GM18858 (cell line): Measurements from ENCODE around the gene TMEM248.
"Not testable (repeated sequence)": the region's sequence is repeated elsewhere in the genome, so short reads cannot be mapped to it uniquely, and the experiment has no call there.

Experiments
- ATAC-seq: cut with Tn5 transposase; IDR thresholded peaks from one replicate; pipeline ENCODE4 v1.9.1; 2021; ENCODE audit not compliant: unreplicated experiment

The TMEM248 gene

DNA sequence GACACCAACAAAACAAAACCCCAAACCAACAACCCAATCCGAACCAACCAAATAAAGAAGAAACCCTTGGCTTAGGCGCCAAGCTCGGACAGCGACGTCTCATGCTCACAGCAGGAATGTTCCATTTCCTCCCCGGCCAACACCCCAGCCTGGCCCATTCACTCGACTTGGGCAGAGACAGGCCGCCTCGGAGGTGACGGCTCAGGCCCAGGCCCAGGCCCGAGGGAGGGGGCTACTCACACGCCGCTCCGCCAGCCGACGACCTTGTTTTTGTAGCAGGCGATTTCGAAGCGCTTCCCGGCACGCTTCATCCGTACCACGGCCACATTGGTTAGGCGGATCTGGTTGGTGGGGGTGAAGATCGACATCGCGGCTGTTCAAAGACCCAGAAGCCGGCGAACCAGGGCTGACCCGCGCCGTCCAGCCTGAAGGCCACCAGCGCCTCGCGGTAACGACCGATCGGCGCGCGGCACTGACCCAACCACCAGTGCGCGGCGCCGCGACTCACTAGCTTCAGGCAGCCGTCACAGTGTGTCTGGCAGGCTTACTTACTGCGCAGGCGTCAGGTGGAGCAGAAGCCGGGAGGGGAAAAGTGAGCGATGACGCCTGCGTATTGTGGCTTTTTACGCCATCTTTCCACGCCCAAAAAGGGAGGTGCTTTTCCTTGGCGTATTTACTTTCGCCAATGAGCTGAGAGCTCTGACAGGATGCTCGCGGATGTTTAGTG is 74.2 kb downstream of the TMEM248 start, which contains the start of gene SBDS:
Gene SBDS, minus strand, starts transcription at position 537 of the 727 bp plus-strand sequence. Its CDS starts 169 bp downstream, at position 368.
- ATAC-seq = peak; percentile 52

DNA sequence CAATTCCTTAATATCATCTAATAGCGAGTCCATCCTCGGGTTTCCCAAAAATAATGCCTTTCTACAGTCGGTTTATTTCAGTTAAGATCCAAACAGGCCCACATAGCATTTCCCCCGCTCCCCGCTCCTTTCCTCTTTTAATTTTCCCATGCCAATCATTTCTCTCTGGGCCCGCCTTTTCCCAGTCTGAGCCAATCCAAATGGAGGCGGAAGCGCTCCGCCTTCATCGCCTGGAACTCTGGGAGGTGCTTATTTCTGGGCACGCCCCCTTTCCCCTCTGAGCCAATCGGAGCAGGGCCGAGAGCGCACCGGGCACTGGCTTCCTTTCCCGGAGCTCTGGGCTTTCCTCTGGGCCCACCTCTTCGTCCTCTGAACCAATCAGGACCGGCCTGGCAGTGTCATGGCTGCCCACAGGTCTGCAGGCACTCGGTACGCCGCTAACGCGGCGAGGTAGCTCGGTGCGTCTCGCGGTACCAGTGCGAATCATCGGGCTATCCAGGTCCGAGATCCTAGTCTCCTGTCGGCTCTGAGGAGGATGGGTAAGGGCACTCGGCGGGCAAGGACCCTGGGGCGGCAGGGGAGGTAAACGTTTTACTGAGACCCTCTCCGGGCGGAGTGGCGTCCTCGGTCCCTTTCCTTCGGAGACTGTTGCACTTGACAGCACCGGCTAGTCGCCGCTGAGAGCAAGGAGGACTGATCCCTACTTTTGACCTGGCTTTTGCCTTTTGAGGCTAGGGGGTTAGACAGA is 75.6 kb downstream of the TMEM248 start, which contains the start of gene TYW1:
Gene TYW1, plus strand, starts transcription at position 390 of the 748 bp plus-strand sequence. Its CDS starts 146 bp downstream, at position 536.
- peak; percentile 83 for ATAC-seq

DNA sequence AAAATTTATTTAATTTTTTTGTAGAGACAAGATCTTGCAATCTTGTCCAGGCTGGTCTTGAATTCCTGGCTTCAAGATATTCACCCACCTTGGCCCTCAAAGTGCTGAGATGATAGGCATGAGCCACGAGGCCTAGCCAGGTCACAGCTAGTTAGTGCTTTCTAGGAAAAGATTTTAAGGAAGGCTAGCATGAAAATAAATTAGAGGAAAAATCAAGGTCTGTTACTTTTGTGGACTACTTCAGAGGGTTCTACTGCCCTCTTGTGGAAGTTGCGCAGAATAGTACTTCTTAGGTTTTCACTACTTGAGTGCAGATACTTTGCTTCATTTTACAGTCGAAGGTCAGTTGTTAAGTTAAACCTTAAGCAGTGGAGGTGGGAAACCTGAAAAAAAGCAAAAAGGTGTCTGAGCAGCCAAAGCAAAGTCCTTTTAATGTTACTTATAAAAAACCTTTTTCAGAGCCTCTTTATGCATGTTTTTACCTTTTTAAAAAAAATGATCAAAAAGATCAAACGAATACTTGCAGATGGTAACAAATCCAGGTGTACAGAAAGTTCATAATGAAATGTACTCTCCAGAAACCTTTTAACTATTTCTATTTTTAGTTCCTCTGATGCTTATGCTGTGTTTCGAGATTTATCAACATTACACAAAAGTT is 79.7 kb downstream of the TMEM248 start:
- ATAC-seq = not testable (repeated sequence)

DNA sequence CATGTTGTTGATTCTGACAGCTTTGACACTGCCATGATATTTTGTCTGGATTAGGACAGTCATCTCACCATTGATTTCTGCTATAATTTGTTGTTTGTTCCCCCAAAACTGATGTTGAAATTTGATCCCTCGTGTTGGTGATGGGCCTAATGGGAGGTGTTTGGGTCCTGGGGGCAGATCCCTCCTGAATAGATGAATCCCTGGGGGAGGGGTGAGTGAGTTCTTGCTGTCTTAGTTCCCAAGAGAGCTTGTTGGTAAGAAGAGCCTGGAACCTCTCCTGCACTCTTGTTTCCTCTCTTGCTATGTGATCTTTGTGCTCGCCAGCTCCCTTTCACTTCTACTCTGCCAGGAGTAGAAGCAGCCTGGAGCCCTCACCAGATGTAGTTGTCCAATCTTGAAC is 83.1 kb downstream of the TMEM248 start:
- not testable (repeated sequence) for ATAC-seq

DNA sequence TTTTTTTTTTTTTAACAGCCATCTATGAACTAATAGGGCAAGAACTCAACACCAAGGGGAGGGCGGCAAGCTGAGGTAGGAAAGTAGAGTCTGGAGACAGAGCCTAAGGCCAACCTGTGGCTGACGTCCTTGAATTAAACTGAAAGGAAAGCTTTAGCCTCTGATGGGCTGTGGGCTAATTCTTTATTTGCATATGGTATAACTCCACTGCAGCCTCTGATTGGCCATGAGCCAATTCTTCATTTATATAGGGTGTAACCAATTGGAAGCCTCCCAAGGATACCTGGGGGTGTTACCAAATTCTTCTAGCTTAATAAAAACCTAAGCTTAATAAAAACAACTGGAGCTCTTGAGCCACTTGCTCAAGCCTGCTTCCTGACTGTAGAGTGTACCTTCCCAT is 85.9 kb downstream of the TMEM248 start:
- ATAC-seq = no peak
